ENCODE results near the gene SLC6A11.

The SLC6A11 gene

GRCh38 chr3:10955711-10956453, 139.9 kb downstream of the SLC6A11 start:
- Mint-ChIP-seq H3K36me3 (no peaks in the 10 kb centered on the region), H3K4me3 (no peak overlapping the region), H3K27ac (no peak overlapping the region), H3K9me3 (no peaks in the 10 kb centered on the region), H3K27me3 (peaks cover 4% of the 10 kb centered on the region), H3K4me1 (no peaks in the 10 kb centered on the region)

GRCh38 chr3:10956531-10956930, 140.5 kb downstream of the SLC6A11 start:
- H3K4me3 Mint-ChIP-seq: no peak overlapping the region
- no peaks in the 10 kb centered on the region for H3K4me1 Mint-ChIP-seq
- H3K27me3 Mint-ChIP-seq: peaks cover 4% of the 10 kb centered on the region
- H3K9me3 Mint-ChIP-seq: no peaks in the 10 kb centered on the region
- no peak overlapping the region for H3K27ac Mint-ChIP-seq
- H3K36me3 Mint-ChIP-seq: no peaks in the 10 kb centered on the region

- Mint-ChIP-seq H3K4me3 (no peak overlapping the region), H3K36me3 (no peaks in the 10 kb centered on the region), H3K27me3 (peaks cover 4% of the 10 kb centered on the region), H3K27ac (no peak overlapping the region), H3K4me1 (no peaks in the 10 kb centered on the region), H3K9me3 (no peaks in the 10 kb centered on the region)
These were observed 141.0 kb downstream of the SLC6A11 start for GRCh38 chr3:10956986-10957385.

GRCh38 chr3:10957976-10958749, 142.1 kb downstream of the SLC6A11 start:
- H3K27me3 Mint-ChIP-seq: peaks cover 4% of the 10 kb centered on the region
- H3K36me3 Mint-ChIP-seq: no peaks in the 10 kb centered on the region
- no peak overlapping the region for H3K4me3 Mint-ChIP-seq
- no peaks in the 10 kb centered on the region for H3K4me1 Mint-ChIP-seq
- no peak overlapping the region for H3K27ac Mint-ChIP-seq
- H3K9me3 Mint-ChIP-seq: no peaks in the 10 kb centered on the region

GRCh38 chr3:10960255-10960654, 144.2 kb downstream of the SLC6A11 start:
- Mint-ChIP-seq H3K27ac (no peak overlapping the region), H3K9me3 (no peaks in the 10 kb centered on the region), H3K4me1 (no peaks in the 10 kb centered on the region), H3K27me3 (peaks cover 11% of the 10 kb centered on the region), H3K36me3 (no peaks in the 10 kb centered on the region), H3K4me3 (no peak overlapping the region)

- no peaks in the 10 kb centered on the region for H3K9me3 Mint-ChIP-seq
- no peak overlapping the region for H3K4me3 Mint-ChIP-seq
- peaks cover 18% of the 10 kb centered on the region for H3K27me3 Mint-ChIP-seq
- H3K4me1 Mint-ChIP-seq: no peaks in the 10 kb centered on the region
- H3K36me3 Mint-ChIP-seq: no peaks in the 10 kb centered on the region
- no peak overlapping the region for H3K27ac Mint-ChIP-seq
These were observed 145.9 kb downstream of the SLC6A11 start for GRCh38 chr3:10961921-10962320.

- H3K9me3 Mint-ChIP-seq: no peaks in the 10 kb centered on the region
- H3K36me3 Mint-ChIP-seq: no peaks in the 10 kb centered on the region
- H3K4me1 Mint-ChIP-seq: no peaks in the 10 kb centered on the region
- H3K4me3 Mint-ChIP-seq: no peak overlapping the region
- peaks cover 18% of the 10 kb centered on the region for H3K27me3 Mint-ChIP-seq
- H3K27ac Mint-ChIP-seq: no peak overlapping the region
These were observed 146.5 kb downstream of the SLC6A11 start for GRCh38 chr3:10962481-10963036.

- H3K27me3 Mint-ChIP-seq: peaks cover 20% of the 10 kb centered on the region
- no peak overlapping the region for H3K4me3 Mint-ChIP-seq
- H3K36me3 Mint-ChIP-seq: no peaks in the 10 kb centered on the region
- H3K4me1 Mint-ChIP-seq: no peaks in the 10 kb centered on the region
- no peaks in the 10 kb centered on the region for H3K9me3 Mint-ChIP-seq
- no peak overlapping the region for H3K27ac Mint-ChIP-seq
These were observed 148.6 kb downstream of the SLC6A11 start for GRCh38 chr3:10964537-10965167.

- Mint-ChIP-seq H3K36me3 (no peaks in the 10 kb centered on the region), H3K4me3 (no peak overlapping the region), H3K4me1 (no peaks in the 10 kb centered on the region), H3K27me3 (peaks cover 19% of the 10 kb centered on the region), H3K27ac (no peak overlapping the region), H3K9me3 (no peaks in the 10 kb centered on the region)
These were observed 152.4 kb downstream of the SLC6A11 start for GRCh38 chr3:10968401-10968800.

- no peaks in the 10 kb centered on the region for H3K36me3 Mint-ChIP-seq
- H3K4me1 Mint-ChIP-seq: no peaks in the 10 kb centered on the region
- H3K4me3 Mint-ChIP-seq: no peak overlapping the region
- H3K27ac Mint-ChIP-seq: no peak overlapping the region
- H3K9me3 Mint-ChIP-seq: no peaks in the 10 kb centered on the region
- peaks cover 13% of the 10 kb centered on the region for H3K27me3 Mint-ChIP-seq
These were observed 154.4 kb downstream of the SLC6A11 start for GRCh38 chr3:10970306-10970960.

GRCh38 chr3:10972072-10972782, 156.2 kb downstream of the SLC6A11 start:
- Mint-ChIP-seq H3K36me3 (no peaks in the 10 kb centered on the region), H3K27me3 (peaks cover 13% of the 10 kb centered on the region), H3K27ac (no peak overlapping the region), H3K4me3 (no peak overlapping the region), H3K4me1 (no peaks in the 10 kb centered on the region), H3K9me3 (no peaks in the 10 kb centered on the region)

GRCh38 chr3:10973046-10973595, 157.1 kb downstream of the SLC6A11 start:
- H3K4me3 Mint-ChIP-seq: no peak overlapping the region
- H3K4me1 Mint-ChIP-seq: no peaks in the 10 kb centered on the region
- H3K36me3 Mint-ChIP-seq: no peaks in the 10 kb centered on the region
- H3K27me3 Mint-ChIP-seq: peaks cover 16% of the 10 kb centered on the region
- no peak overlapping the region for H3K27ac Mint-ChIP-seq
- no peaks in the 10 kb centered on the region for H3K9me3 Mint-ChIP-seq

GRCh38 chr3:10974131-10974530, 158.1 kb downstream of the SLC6A11 start:
- Mint-ChIP-seq H3K27me3 (peaks cover 18% of the 10 kb centered on the region), H3K27ac (no peak overlapping the region), H3K4me1 (no peaks in the 10 kb centered on the region)

GRCh38 chr3:10974746-10975375, 158.8 kb downstream of the SLC6A11 start:
- Mint-ChIP-seq H3K9me3 (no peaks in the 10 kb centered on the region), H3K27ac (no peak overlapping the region), H3K27me3 (peaks cover 18% of the 10 kb centered on the region), H3K36me3 (no peaks in the 10 kb centered on the region), H3K4me1 (no peaks in the 10 kb centered on the region), H3K4me3 (no peak overlapping the region)

More at GRCh38 chr3:10974131-10974530, 158.1 kb downstream of the SLC6A11 start:
- no peaks in the 10 kb centered on the region for H3K9me3 Mint-ChIP-seq
- H3K36me3 Mint-ChIP-seq: no peaks in the 10 kb centered on the region
- H3K4me3 Mint-ChIP-seq: no peak overlapping the region

All from activated naive CD4-positive, alpha-beta T cell treated with anti-CD3 and anti-CD28 coated beads, Interleukin-2, amount 50 U/mL, for 24 hours (primary cell).